Stimulated activated CD8-positive, alpha-beta memory T cell treated with anti-CD3 and anti-CD28 coated beads, Interleukin-15, amount 100 ng/mL, for 4 hours (primary cell): ENCODE measurements around the gene RPE65.
"Not testable (repeated sequence)": the region's sequence is repeated elsewhere in the genome, so short reads cannot be mapped to it uniquely, and the experiment has no call there.

Source experiments
- DNase-seq, 2 donors: peaks; one replicate each; pipeline ENCODE4 v3.0.0-alpha.2; 2020; ENCODE audit warnings: low read depth in 2 of 2

Gene RPE65

GRCh38 chr1:68453060-68453670 is 3.4 kb upstream of the RPE65 start:
- no peak for DNase-seq

DNA sequence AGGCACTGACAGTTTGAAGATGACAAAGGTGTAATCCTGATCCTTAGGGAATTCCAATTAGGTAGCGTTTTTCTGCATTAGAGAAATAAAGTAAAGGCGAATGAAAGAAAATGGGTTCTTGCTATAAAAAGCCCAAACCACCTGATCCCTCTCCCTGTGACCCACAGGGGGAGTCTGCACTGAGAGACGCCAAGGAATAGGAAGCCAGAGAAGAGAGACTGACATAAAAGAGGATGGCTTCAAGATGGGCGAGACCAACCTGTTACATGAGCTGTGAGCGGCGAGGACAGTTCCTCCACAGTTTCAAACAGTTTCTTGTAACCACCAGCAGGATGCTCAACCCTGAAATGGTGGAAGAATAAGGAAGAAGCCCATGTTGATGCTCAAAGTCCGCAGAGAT is 1.4 kb downstream of the RPE65 start:
- no peak for DNase-seq

DNA sequence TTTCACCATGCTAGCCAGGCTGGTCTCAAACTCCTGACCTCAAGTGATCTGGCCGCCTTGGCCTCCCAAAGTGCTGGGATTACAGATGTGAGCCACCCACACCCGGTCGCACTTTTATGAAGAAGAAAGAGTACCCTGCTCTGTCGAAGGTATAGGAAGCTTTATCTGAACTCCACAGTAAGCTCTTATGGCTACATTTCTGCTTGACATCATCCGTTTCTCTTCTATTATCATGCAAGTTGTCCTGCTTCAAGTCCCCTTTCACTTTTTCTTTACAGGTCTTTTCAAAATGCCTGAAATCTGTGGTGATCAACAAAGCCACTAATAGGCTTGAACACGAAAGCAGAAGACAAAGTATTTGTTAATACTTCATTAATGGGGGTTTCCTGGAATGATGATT is 4.0 kb downstream of the RPE65 start:
- no peak for DNase-seq

- no peak for DNase-seq
Measured at GRCh38 chr1:68442822-68443556, 6.8 kb downstream of the RPE65 start.

DNA sequence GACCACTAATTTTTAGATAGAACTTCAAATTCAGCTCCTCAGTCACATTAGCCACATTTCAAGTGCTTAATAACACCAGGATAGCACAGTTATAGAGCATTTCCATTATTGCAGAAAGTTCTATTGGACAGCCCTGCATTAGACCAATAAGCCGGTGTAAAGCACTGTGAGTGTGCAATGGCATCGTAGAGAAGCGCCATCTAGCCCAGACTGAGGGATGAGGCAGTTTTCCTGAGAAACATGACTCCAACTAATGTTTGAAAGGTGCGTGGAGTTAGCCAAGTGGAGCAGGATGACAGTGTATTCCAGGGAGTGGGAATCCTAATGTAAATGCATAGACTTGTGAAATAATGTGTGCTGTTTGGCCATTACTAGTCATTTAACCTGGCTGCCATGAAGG is 7.7 kb downstream of the RPE65 start:
- no peak for DNase-seq

DNA sequence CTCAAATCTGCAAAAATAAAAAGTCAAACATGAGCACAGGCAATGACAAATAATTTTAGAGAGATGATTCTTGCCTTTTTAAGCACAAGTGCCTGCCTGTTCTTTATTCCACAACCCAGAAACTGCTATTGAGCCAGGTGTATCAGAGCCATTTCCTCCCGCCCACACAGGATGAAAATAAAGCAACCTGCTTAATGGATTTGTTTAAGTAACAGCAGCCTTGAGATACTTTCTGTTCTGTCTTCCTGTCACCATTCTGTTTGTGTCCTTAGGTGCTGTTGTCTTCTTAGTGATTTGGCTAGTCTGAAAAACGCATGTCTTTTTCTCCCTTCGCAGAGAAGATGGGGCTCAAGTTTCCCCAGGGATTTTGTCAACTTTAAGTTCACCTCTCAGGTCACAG is 11.4 kb downstream of the RPE65 start:
- no peak for DNase-seq

GRCh38 chr1:68433395-68433794 is 16.4 kb downstream of the RPE65 start:
- no peak for DNase-seq

DNA sequence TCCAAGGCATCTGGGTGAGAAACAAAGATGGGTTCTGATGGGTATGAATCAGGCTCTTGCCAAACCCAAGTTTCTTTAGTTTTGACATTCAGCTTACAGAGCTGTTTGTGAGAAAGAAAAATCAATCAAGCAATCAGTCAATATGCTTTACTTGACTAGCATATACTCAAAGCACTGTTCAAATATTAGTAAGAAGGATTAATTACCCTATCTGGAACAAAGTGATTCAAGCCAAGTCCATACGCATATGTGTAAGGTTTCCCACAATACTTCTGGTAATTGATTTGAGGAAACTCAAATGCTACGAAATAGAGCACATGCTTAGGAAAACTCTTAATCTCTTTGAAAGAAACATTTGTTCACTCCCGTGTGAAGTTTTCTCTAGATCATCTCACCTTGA is 18.7 kb downstream of the RPE65 start:
- no peak for DNase-seq

DNA sequence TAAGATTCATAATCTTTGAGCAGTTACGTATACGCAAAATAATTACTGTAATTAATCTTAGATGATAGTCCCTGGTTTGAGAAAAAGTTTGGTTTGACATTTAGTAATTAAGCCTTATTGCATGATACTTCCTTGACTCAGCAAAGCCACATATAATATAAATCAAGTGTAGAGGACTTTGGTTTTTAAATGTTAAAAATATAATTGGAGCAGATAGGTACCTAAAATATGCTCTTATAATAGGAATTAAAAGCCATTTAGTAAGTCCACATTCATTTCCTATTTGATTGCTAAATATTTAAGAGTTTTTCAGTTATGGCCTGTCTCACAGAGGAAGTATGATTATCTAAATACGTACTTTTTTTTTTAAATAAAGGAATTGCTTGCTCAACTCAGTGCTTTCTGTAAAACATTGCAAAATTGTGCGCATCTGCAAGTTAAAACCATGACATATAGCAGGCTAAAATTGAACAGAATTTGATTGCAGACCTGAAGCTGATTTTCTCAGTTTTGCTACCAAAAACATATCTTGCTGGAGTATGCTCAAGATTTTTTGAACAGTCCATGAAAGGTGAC is 20.4 kb downstream of the RPE65 start:
- no peak for DNase-seq

- no peak for DNase-seq
Measured at GRCh38 chr1:68426594-68426993, 23.2 kb downstream of the RPE65 start.

GRCh38 chr1:68421350-68421749 is 28.4 kb downstream of the RPE65 start:
- no peak for DNase-seq

- no peak for DNase-seq
Measured at GRCh38 chr1:68409426-68409825, 40.3 kb downstream of the RPE65 start.

- no peak for DNase-seq
Measured at GRCh38 chr1:68401506-68401905, 48.2 kb downstream of the RPE65 start.

GRCh38 chr1:68395575-68395974 is 54.2 kb downstream of the RPE65 start:
- DNase-seq = not testable (repeated sequence)

DNA sequence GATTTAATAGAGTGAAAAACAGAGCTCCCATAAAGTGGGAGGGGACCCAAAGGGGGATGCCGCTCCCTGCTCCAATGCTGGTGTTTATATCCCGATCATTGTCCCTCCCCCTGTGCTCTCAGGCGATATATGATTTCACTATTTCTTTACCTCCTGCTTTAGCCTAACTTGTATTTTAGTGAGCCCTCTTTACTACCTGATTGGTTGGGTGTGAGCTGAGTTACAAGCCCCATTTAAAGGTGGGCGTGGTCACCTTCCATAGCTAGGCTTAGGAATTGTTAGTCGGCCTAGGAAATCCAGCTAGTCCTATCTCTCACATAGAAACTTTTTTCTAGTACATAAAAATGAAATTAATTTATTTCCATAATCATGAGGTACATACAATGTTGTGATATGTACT is 57.3 kb downstream of the RPE65 start:
- DNase-seq = not testable (repeated sequence)

GRCh38 chr1:68385798-68386524 is 63.8 kb downstream of the RPE65 start:
- DNase-seq = not testable (repeated sequence)

DNA sequence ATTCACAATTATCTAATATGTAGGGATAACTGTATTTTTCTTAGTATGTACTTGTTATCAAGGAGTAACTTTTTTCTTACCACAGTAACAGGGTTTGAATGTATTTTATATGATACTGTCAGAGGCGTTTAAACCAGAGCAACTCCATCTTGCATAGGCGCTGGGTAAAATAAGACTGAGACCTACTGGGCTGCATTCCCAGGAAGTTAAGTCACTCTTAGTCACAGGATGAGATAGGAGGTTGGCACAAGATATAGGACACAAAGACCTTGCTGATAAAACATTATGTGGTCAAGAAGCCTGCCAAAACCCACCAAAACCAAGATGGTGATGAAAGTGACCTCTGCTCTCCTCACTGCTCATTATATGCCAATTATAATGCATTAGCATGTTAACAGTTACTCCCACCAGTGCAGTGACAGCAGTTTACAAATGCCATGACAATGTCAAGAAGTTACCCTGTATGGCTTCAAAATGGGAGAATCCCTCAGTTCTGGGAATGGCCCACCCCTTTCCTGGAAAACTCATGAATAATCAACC is 64.8 kb downstream of the RPE65 start:
- DNase-seq = no peak

- no peak for DNase-seq
Measured at GRCh38 chr1:68384321-68384813, 65.4 kb downstream of the RPE65 start.

- DNase-seq = no peak
Measured at GRCh38 chr1:68383092-68383491, 66.7 kb downstream of the RPE65 start.

DNA sequence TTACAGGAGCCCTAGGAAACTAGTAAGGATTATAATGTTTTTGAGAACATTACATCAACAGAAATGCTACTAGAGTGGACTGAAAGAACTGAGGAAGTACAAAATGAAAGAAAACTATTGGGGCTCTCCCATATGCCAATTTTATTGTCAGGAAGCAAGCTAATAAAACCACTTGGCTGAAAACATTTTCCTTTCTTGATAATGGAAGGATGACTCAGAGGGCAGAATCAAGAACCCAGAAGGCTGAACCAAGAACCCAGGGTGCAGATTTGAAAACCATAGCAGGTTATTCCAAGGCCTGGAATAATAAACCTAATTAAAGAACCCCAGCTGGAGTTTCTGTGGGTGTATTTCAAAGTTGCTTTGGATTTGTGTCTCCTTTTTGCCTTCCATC is 70.7 kb downstream of the RPE65 start:
- no peak for DNase-seq
